ENCODE data around the gene CPNE5.
"Not testable (repeated sequence)": the region's sequence is repeated elsewhere in the genome, so short reads cannot be mapped to it uniquely, and the experiment has no call there.

CPNE5 gene

GRCh38 chr6:36817176-36817817 is 21.9 kb downstream of the CPNE5 start:
- no peak for DNase-seq (ENCODE audit: low spot score)
- no peak for FAIRE-seq

GRCh38 chr6:36815962-36816735 is 23.1 kb downstream of the CPNE5 start:
- no peak for DNase-seq (ENCODE audit: low spot score)
- FAIRE-seq, result no peak

GRCh38 chr6:36814249-36814648 is 25.0 kb downstream of the CPNE5 start:
- FAIRE-seq, result no peak
- DNase-seq (ENCODE audit: low spot score), result no peak

GRCh38 chr6:36813526-36813925 is 25.7 kb downstream of the CPNE5 start:
- DNase-seq (ENCODE audit: low spot score) (no peak), FAIRE-seq (no peak)

GRCh38 chr6:36813047-36813446 is 26.2 kb downstream of the CPNE5 start:
- FAIRE-seq; DNase-seq (ENCODE audit: low spot score): not testable (repeated sequence)

- DNase-seq (ENCODE audit: low spot score), result no peak
- FAIRE-seq, result no peak
Measured at GRCh38 chr6:36809941-36810803, 29.1 kb downstream of the CPNE5 start.

GRCh38 chr6:36809156-36809555 is 30.1 kb downstream of the CPNE5 start:
- no peak for FAIRE-seq
- DNase-seq (ENCODE audit: low spot score), result no peak

GRCh38 chr6:36808634-36809033 is 30.6 kb downstream of the CPNE5 start:
- FAIRE-seq, result no peak

GRCh38 chr6:36807750-36808149 is 31.5 kb downstream of the CPNE5 start:
- FAIRE-seq (no peak), DNase-seq (ENCODE audit: low spot score) (no peak)

More at GRCh38 chr6:36808634-36809033, 30.6 kb downstream of the CPNE5 start:
- no peak for DNase-seq (ENCODE audit: low spot score)

- FAIRE-seq (no peak), DNase-seq (ENCODE audit: low spot score) (no peak)
Measured at GRCh38 chr6:36807143-36807542, 32.1 kb downstream of the CPNE5 start.

GRCh38 chr6:36805917-36806316 is 33.3 kb downstream of the CPNE5 start:
- no peak for DNase-seq (ENCODE audit: low spot score)

GRCh38 chr6:36805096-36805797 is 34.0 kb downstream of the CPNE5 start:
- FAIRE-seq, result no peak
- DNase-seq (ENCODE audit: low spot score), result no peak

More at GRCh38 chr6:36805917-36806316, 33.3 kb downstream of the CPNE5 start:
- no peak for FAIRE-seq

- DNase-seq (ENCODE audit: low spot score) (no peak), FAIRE-seq (no peak)
Measured at GRCh38 chr6:36804563-36804962, 34.7 kb downstream of the CPNE5 start.

- DNase-seq (ENCODE audit: low spot score), result no peak
- FAIRE-seq, result no peak
Measured at GRCh38 chr6:36803908-36804307, 35.3 kb downstream of the CPNE5 start.

GRCh38 chr6:36803482-36803881 is 35.8 kb downstream of the CPNE5 start:
- DNase-seq (ENCODE audit: low spot score) (no peak), FAIRE-seq (no peak)

- no peak for FAIRE-seq
- DNase-seq (ENCODE audit: low spot score), result no peak
Measured at GRCh38 chr6:36800223-36801076, 38.8 kb downstream of the CPNE5 start.

GRCh38 chr6:36798852-36799251 is 40.4 kb downstream of the CPNE5 start:
- no peak for FAIRE-seq

GRCh38 chr6:36797653-36798052 is 41.6 kb downstream of the CPNE5 start:
- no peak for DNase-seq (ENCODE audit: low spot score)
- FAIRE-seq, result no peak

More at GRCh38 chr6:36798852-36799251, 40.4 kb downstream of the CPNE5 start:
- DNase-seq (ENCODE audit: low spot score), result no peak

GRCh38 chr6:36797055-36797454 is 42.2 kb downstream of the CPNE5 start:
- FAIRE-seq (no peak), DNase-seq (ENCODE audit: low spot score) (no peak)

GRCh38 chr6:36794713-36795065 is 44.6 kb downstream of the CPNE5 start:
- DNase-seq (ENCODE audit: low spot score), result no peak
- no peak for FAIRE-seq
